DND-41 (cell line): ENCODE results near the gene GATAD2B.
A peak's percentile ranks its signal among the peaks of the same experiment; 100 is the strongest.

ENCODE experiments used
- ATAC-seq: fragments of 200-7000 bp; cut with Tn5 transposase; 3 replicates; pipeline ENCODE4 v1.9.1; 2021; ENCODE audit warnings: low read depth; ENCODE audit not compliant: insufficient read depth
- DNase-seq: peaks from one replicate; pipeline ENCODE4 v3.0.0-alpha.2; 2020
- H2AFZ ChIP-seq: 2 replicates; pipeline ENCODE4 v1.6.0; 2012; ENCODE audit warnings: low read depth, low read length
- H3K27ac ChIP-seq: 2 replicates; pipeline ENCODE4 v1.5.1; 2012; ENCODE audit warnings: low read length, inconsistent platforms
- H3K27me3 ChIP-seq: fragments of 200-600 bp; sonication (generic); 2 replicates; pipeline ENCODE4 v1.6.0; 2012; ENCODE audit warnings: low read length, mild to moderate bottlenecking, inconsistent platforms; ENCODE audit not compliant: insufficient read depth, poor library complexity
- H3K36me3 ChIP-seq: 2 replicates; pipeline ENCODE4 v1.5.1; 2012; ENCODE audit warnings: low read length, inconsistent platforms; ENCODE audit not compliant: insufficient read depth
- H3K4me1 ChIP-seq: 2 replicates; pipeline ENCODE4 v1.5.1; 2012; ENCODE audit warnings: mild to moderate bottlenecking, low read length; ENCODE audit not compliant: insufficient read depth
- H3K4me2 ChIP-seq: 2 replicates; pipeline ENCODE4 v1.6.0; 2012; ENCODE audit warnings: mild to moderate bottlenecking, moderate library complexity, low read length, inconsistent platforms; ENCODE audit not compliant: insufficient read depth
- H3K4me3 ChIP-seq, 2 experiments: fragments of 200-600 bp in 1 of 2; shearing (Covaris generic) in 1 of 2; 2 replicates each; pipeline ENCODE4 v1.5.1; 2012 to 2016; ENCODE audit warnings: inconsistent platforms in 2 of 2, low read length in 2 of 2, mild to moderate bottlenecking in 2 of 2, low read depth in 1 of 2, moderate library complexity in 1 of 2
- H3K79me2 ChIP-seq: 2 replicates; pipeline ENCODE4 v1.6.0; 2012; ENCODE audit warnings: low read length, inconsistent platforms; ENCODE audit not compliant: insufficient read depth
- H3K9ac ChIP-seq: 2 replicates; pipeline ENCODE4 v1.6.0; 2012; ENCODE audit warnings: low read depth, mild to moderate bottlenecking, inconsistent platforms, low read length, moderate library complexity
- H3K9me3 ChIP-seq: 2 replicates; pipeline ENCODE4 v1.5.1; 2012; ENCODE audit warnings: low read length, moderate library complexity, mild to moderate bottlenecking, inconsistent platforms; ENCODE audit not compliant: insufficient read depth, severe bottlenecking
- H4K20me1 ChIP-seq: 2 replicates; pipeline ENCODE4 v1.6.0; 2012; ENCODE audit warnings: low read length; ENCODE audit not compliant: insufficient read depth
- CTCF ChIP-seq: IDR thresholded peaks from 2 replicates; pipeline ENCODE4 v1.5.1; 2012; ENCODE audit warnings: borderline replicate concordance, low read length, moderate library complexity, mild to moderate bottlenecking; ENCODE audit not compliant: poor library complexity, severe bottlenecking; ENCODE audit errors: extremely low read depth
- EZH2 ChIP-seq: IDR thresholded peaks from 3 replicates; pipeline ENCODE4 v1.6.1; 2012; ENCODE audit warnings: borderline replicate concordance, low read depth, mild to moderate bottlenecking, moderate library complexity, low read length, inconsistent platforms; ENCODE audit not compliant: severe bottlenecking

The GATAD2B gene

GRCh38 chr1:153773096-153773921, 149.5 kb downstream of the GATAD2B start:
- Histone ChIP-seq H3K4me1 (no peaks in the 10 kb centered on the region), H3K4me2 (no peak overlapping the region), H3K27me3 (no peaks in the 10 kb centered on the region), H3K4me3 (no peak overlapping the region), H3K27ac (no peak overlapping the region), H3K9me3 (no peaks in the 10 kb centered on the region), H3K36me3 (peaks cover 60% of the 10 kb centered on the region), H2AFZ (no peak overlapping the region), H3K79me2 (no peaks in the 10 kb centered on the region), H4K20me1 (peaks cover 5% of the 10 kb centered on the region; the same call in 1 of the 2 replicates), H3K9ac (no peak overlapping the region)
- TF ChIP-seq EZH2, result no peak
- no peak for TF ChIP-seq CTCF
- ATAC-seq (no peak), DNase-seq (no peak)

DNA sequence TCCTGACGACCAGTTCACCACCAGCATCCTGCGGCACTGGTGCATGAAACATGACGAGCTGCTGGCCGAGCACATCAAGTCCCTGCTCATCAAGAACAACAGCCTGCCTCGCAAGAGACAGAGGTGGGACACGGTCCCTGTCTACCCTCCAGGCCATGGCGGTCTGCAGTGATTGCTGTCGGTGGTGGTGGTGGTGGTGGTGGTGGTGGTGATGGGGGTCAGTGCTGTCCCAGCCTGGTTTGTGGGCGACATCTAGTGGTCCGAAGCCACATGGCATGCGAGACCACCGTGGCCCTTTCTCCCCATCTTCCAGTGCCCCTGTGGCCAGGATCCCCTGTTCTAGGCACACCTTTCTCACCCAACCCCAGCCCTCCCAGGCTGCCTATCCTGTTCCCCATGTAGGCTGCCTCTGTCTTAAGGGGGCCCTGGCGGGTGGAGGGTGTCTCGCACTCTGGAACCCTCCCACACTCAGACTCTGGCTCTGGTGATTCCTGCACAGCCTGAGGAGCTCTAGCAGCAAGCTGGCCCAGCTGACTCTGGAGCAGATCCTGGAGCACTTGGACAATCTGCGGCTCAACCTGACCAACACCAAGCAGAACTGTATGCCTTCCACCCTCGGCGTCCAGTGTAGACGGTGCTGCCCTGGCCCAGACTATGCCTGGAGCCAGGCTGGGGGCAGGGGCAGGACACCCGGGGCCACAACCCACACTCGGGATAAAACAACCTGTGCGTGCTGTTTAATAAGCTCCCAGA, 150.8 kb downstream of the GATAD2B start:
- H3K79me2 ChIP-seq, result no peaks in the 10 kb centered on the region
- ATAC-seq (0 out of 3 replicates have a peak, but pooled peaks have one; percentile 37), DNase-seq (no peak)
- H3K9ac ChIP-seq, result no peak overlapping the region
- H3K4me2 ChIP-seq, result no peak overlapping the region
- H3K4me3 ChIP-seq, result no peak overlapping the region
- H3K27ac ChIP-seq, result no peak overlapping the region
- no peak overlapping the region for H2AFZ ChIP-seq
- H4K20me1 ChIP-seq, result peaks cover 5% of the 10 kb centered on the region; the same call in 1 of the 2 replicates
- no peaks in the 10 kb centered on the region for H3K4me1 ChIP-seq
- TF ChIP-seq EZH2 (no peak), CTCF (peak; percentile 64)
- H3K9me3 ChIP-seq, result no peaks in the 10 kb centered on the region
- H3K36me3 ChIP-seq, result peaks cover 73% of the 10 kb centered on the region
- no peaks in the 10 kb centered on the region for H3K27me3 ChIP-seq

DNA sequence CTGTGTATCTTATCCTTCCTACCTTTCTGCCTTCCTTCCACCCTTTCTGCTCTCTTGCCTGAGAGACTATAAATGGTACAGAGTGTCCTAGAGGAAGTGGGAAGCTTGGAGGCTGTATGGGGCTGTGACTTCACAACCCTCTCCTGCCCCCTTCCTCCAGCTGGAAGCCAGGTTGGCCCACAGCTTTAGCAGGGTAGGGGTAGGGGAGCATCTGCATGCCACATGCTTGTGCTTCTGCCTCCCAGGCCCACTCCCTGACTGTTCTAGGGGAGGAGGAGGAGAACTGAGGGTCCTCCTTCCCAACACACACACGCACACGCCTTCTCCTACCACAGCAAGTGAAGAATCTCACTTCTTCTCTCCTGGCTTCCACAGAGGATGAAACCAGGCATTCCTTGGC, 151.5 kb downstream of the GATAD2B start:
- ATAC-seq (no peak), DNase-seq (no peak)
- peaks cover 77% of the 10 kb centered on the region for H3K36me3 ChIP-seq
- no peak overlapping the region for H3K27ac ChIP-seq
- no peaks in the 10 kb centered on the region for H3K4me1 ChIP-seq
- no peaks in the 10 kb centered on the region for H3K9me3 ChIP-seq
- no peaks in the 10 kb centered on the region for H3K79me2 ChIP-seq
- no peak overlapping the region for H3K4me2 ChIP-seq
- no peaks in the 10 kb centered on the region for H3K27me3 ChIP-seq
- peaks cover 5% of the 10 kb centered on the region; the same call in 1 of the 2 replicates for H4K20me1 ChIP-seq
- H3K4me3 ChIP-seq, result no peak overlapping the region
- no peak overlapping the region for H3K9ac ChIP-seq
- TF ChIP-seq EZH2 (no peak), CTCF (no peak)
- no peak overlapping the region for H2AFZ ChIP-seq
